ENCODE results near the gene C21orf91. TPM values are rescaled to one million over a fixed set of nuclear protein-coding genes. Genes with fewer than 3 reads are reported as not detected.

Gene C21orf91
- 46.0 and 49.2 TPM in 2 replicates for total RNA-seq (2021)
- long read RNA-seq, full-length matches to known transcripts, result 61 of 76 reads
- long read RNA-seq, partial matches to known transcripts, result 4 of 76 reads
- long read RNA-seq, other reads (novel, unspliced or antisense), result 11 of 76 reads

GRCh38 chr21:17819114-17819876 lies at the start of gene C21orf91:
TSS of gene C21orf91 (minus strand) at chr21:17819356. CDS start at chr21:17818318, 1,038 bp downstream.
- peak; percentile 78 for DNase-seq
- H3K4me1 Mint-ChIP-seq, result peaks cover 26 to 32% of the 10 kb centered on the region in 2 experiments

More at GRCh38 chr21:17819114-17819876, at the start of gene C21orf91:
- Histone ChIP-seq H3K23me2 (ENCODE audit: insufficient read length, low read depth, low read length, poor library complexity, severe bottlenecking) (peaks cover 5% of the 10 kb centered on the region), H3K23ac (ENCODE audit: insufficient read length, low read depth, low read length) (no peak within 1 kb of the TSS), H2BK12ac (ENCODE audit: insufficient read length, low read depth, low read length) (peak within 1 kb of the TSS; percentile 98), H3K9ac (ENCODE audit: extremely low read depth, insufficient read length, low read length) (peak within 1 kb of the TSS; percentile 90), H4K91ac (ENCODE audit: insufficient read length, low read depth, low read length) (no peak within 1 kb of the TSS), H2BK15ac (ENCODE audit: low read depth, low read length) (no peak within 1 kb of the TSS; the same call in 1 of the 2 replicates), H3K14ac (ENCODE audit: insufficient read depth, low read length) (peak within 1 kb of the TSS; percentile 97), H4K20me1 (ENCODE audit: control insufficient read depth, insufficient read depth, insufficient read length) (no peaks in the 10 kb centered on the region), H3K27me3 (ENCODE audit: insufficient read depth, low read length) (no peaks in the 10 kb centered on the region), H3K79me2 (ENCODE audit: insufficient read depth, low read length) (peaks cover 4% of the 10 kb centered on the region; the same call in 1 of the 2 replicates), H2BK20ac (ENCODE audit: low read depth, low read length, poor library complexity, severe bottlenecking) (no peak within 1 kb of the TSS), H3K4me1 (ENCODE audit: insufficient read depth, low read length) (peaks cover 4% of the 10 kb centered on the region; the same call in 1 of the 2 replicates), H3K9me3 (ENCODE audit: control insufficient read depth, low read depth, low read length) (no peaks in the 10 kb centered on the region), H3K18ac (ENCODE audit: insufficient read length, low read depth, low read length) (peak within 1 kb of the TSS; percentile 98), H2BK120ac (ENCODE audit: low read depth, low read length, poor library complexity, severe bottlenecking) (no peak within 1 kb of the TSS), H3K4me2 (ENCODE audit: insufficient read depth, insufficient read length, low read length) (peak within 1 kb of the TSS; percentile 99), H2AFZ (ENCODE audit: low read length) (no peak within 1 kb of the TSS), H3K27ac (ENCODE audit: insufficient read length, low read depth, low read length) (peak within 1 kb of the TSS; percentile 47), H2AK5ac (ENCODE audit: insufficient read length, low read length) (no peak within 1 kb of the TSS), H4K8ac (replicated peaks; ENCODE audit: insufficient read length, low read depth, low read length) (no peak within 1 kb of the TSS), H3T11ph (ENCODE audit: low read length) (no peak within 1 kb of the TSS), H3K79me1 (ENCODE audit: insufficient read depth, low read depth, low read length, poor library complexity, severe bottlenecking) (no peaks in the 10 kb centered on the region), H3K56ac (ENCODE audit: insufficient read length, low read depth, low read length) (no peak within 1 kb of the TSS), H4K5ac (ENCODE audit: insufficient read length, low read depth, low read length) (peak within 1 kb of the TSS; percentile 90), H2BK5ac (ENCODE audit: insufficient read length, low read length) (peak within 1 kb of the TSS; percentile 81), H3K4ac (ENCODE audit: low read depth, low read length) (no peak within 1 kb of the TSS)
- no CpG with 5 or more reads among the region's 78 CpGs for WGBS (ENCODE audit: extremely low coverage, insufficient read length, low lambda C conversion rate)
- H3K27me3 Mint-ChIP-seq (ENCODE audit: low read depth), result no peaks in the 10 kb centered on the region
- H3K36me3 Mint-ChIP-seq (ENCODE audit: insufficient read depth in 1 of 3, low read depth in 3 of 3), result peaks cover 19 to 32% (median 27%) of the 10 kb centered on the region in 3 experiments
- H3K9me3 Mint-ChIP-seq, result no peaks in the 10 kb centered on the region
- H3K27ac Mint-ChIP-seq, result peak within 1 kb of the TSS; percentile 100
- H3K4me3 Mint-ChIP-seq, result peak within 1 kb of the TSS; percentile 93 to 94
- no peak for TF ChIP-seq CTCF (conservative IDR thresholded peaks at IDR 0.05)

Data from H9 (cell line).